Left renal cortex interstitium (tissue), 4 donors: Measurements from ENCODE around the gene AIFM1. TPM values are rescaled to one million over a fixed set of nuclear protein-coding genes. Genes with fewer than 3 reads are reported as not detected.
"Not testable (repeated sequence)": the region's sequence is repeated elsewhere in the genome, so short reads cannot be mapped to it uniquely, and the experiment has no call there.

Experiments used
- DNase-seq, 4 donors: peaks; one replicate each; pipeline ENCODE4 v3.0.0-alpha.2; 2013; ENCODE audit warnings: low read depth in 4 of 4, low spot score in 2 of 4, missing footprints in 1 of 4
- polyA plus RNA-seq, 4 donors: library from polyadenylated mRNA; unstranded; fragments of 120-200 nt; gene quantifications; one replicate each; pipeline ENCODE4 v1.2.1, GENCODE V29; 2013; ENCODE audit not compliant: insufficient read length in 4 of 4

Gene AIFM1
- polyA plus RNA-seq, 4 donors = 72.5 to 94.5 (median 80.4) TPM

DNA sequence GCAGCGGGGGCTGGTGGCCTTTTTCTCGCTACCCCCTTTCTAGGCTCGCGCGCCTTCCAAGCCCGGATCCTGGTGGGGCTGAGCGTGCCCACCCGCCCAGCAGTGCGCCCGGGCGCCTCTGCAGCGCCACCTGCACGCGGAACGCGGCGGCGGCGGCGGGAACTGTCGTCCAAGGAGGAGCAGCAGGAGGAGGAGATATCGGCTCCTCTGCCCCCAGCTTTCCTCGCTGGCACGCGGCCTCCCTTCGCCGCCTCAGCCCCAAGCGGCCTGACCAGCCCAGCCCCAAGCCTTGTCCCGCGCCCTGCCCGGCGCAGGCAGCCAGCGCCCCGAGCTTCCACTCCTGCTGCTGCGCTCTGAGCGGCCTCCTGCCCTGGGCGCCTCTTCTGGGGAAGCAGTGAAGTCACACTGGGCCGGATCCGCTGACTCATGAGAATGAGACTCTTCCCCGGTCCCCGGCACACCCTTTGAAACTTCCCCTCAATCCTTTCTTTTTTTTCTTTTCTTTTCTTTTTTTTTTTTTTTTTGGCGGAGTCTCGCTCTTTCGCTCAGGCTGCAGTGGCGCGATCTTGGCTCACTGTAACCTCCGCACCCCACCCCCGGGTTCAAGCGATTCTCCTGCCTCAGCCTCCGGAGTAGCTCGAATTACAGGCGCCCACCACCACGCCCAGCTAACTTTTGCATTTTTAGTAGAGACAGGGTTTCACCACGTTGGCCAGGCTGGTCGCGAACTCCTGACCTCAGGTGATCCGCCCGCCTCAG is 44.7 kb downstream of the AIFM1 start:
- no peak for DNase-seq

DNA sequence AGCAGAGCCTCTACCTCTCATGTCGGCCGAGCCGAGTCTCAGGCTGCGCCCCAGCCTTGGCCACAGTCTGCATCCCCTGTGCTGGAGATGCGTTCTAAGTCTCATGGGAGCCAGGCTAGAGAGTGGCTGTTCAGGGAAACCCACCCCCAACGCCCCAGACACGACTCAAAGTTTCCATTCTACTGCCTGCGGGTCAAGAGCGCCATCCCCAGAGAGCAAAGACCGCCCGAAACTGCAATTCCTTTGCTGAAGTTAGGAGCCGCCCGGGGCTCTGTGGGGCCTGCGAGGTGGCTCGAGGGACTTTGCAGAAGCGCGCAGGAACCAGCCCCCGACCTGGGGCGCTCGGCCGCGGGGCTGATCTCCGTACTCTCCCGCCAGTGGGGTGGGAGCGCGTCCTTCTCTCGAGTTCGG is 45.3 kb downstream of the AIFM1 start:
- no peak for DNase-seq

DNA sequence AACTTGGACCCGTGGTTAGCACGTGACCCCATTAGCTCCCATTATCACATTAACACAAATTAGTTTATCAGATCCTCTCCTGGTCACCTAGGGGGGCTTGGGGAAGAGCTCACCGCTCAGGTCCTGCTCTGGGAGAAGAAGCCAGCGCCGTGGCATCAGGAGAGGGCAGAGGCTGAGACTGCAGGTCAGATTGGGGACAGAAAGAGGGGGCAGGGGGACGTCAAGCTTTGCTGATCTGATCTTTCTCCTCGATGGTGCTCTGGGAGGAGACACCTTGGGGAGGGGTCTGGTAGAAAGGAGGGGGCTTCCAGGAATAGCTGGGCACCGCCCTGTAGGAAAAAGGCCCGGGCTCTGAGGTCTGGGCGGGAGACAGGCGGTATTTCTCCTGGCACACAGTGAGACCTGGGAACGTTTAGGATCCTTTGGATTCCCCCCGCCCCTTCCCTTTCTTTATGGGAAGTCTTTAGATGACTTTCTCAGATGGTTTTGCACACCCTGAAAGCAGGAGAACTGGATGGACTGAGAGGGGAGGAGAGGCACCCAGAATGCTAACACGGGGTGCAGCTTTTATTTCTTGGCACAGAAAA is 46.2 kb downstream of the AIFM1 start:
- no peak for DNase-seq

DNA sequence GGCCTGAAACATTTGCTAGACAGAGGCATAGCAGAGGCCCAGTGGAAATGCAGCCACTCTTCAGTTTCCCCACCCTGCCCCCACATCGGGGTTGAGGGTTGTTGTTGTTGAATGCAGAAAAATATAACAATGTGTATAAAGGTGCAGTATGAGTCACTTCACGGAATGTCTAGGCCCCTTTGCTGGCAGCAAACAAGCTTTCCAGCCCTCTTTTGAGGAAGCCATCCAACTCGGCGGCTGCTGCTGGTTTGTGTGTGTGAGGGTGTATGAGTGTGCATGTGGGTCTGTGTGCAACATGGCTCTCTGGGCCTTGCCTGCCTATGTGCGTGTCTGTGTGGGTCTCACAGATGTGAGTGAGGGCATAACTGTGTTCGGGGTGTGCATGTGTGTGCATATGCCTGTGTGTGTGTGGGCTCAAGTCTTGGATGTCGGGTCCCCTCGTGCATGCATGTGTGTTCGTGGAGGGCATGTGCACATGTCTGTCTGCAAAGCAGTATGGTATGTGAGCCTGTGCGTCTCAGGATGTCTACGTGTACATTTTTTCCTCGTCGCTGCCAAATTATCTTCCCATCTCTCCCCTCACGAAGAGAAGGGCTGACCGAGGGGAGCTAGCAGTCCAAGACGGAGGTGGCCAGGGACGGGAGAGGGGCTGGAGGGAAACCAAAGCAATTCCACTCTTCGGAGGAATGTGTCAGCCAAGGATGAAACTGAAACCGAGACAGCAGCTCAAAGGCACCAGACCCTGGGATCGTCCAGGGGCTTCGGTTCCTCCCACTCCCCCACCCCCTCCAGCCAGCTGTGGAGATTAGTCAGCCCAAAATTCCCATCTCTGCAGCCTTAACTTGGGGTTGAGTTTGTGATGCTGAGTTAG is 47.0 kb downstream of the AIFM1 start:
- no peak for DNase-seq

DNA sequence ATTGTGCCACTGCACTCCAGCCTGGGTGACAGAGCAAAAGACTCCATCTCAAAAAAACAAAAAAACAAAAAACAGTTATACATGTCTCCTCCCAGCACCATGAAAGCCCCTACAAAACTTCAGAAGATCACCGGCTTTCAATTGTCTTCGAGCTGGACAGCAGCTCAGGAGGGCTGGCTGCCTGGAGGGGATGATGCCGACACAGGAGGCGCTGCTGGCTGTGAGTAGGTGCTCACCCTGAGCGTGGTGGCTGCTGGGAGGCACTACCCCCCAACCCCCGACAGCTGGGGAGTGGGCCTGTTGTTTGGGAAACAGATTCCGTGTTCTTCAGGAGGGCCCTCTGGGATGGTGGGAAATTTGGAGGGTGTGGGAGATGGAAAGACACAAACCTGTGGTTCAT is 48.5 kb downstream of the AIFM1 start:
- no peak for DNase-seq

DNA sequence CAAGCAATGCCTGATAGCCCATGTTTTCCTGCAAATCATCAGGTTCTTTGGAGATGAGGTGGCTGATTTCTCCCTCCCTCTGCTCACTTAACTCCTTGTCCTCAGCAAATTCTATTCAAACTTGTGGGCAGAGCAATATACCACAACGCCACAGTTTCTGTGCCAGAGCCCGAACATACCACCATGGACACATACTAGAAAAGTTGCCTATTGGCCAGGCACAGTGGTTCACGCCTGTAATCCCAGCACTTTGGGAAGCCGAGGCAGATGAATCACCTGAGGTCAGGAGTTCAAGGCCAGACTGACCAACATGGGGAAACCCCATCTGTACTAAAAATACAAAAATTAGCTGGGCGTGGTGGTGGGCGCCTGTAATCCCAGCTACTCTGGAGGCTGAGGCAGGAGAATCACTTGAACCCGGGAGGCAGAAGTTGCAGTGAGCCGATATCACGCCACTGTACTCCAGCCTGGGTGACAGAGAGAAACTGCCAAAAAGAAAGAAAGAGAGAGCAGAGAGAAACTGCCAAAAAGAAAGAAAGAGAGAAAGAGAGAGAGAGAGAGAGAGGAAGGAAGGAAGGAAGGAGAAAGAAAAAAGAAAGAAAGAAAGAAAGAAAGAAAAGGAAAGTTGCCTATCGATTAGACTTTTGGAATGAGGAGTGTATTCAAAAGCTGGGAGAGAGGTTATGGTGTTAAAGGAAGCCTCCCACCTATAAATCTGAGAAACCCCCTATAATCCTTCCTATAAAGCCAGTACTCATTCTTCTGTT is 50.3 kb downstream of the AIFM1 start:
- not testable (repeated sequence) for DNase-seq

DNA sequence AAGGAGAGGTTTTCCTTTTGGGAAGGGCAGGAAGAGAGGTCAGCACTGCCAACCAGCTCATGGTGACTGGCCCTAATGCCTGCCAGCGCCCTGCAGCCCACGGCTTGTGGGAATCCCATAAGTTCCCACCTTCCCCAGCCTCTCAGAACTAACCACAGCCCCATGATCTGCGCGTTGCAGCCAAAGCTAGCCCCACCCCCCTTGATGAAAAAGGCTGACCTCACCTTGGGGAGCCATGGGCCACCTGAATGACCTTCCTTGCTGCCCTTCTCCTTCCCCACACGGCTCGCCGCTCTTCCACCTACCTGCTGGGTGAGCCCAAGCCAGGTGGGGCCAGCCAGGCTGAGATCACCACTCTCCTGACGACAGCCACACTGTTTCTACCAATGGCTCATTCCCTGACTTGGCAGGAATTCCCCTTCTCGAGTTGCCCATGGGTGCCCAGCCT is 51.5 kb downstream of the AIFM1 start:
- DNase-seq = no peak

DNA sequence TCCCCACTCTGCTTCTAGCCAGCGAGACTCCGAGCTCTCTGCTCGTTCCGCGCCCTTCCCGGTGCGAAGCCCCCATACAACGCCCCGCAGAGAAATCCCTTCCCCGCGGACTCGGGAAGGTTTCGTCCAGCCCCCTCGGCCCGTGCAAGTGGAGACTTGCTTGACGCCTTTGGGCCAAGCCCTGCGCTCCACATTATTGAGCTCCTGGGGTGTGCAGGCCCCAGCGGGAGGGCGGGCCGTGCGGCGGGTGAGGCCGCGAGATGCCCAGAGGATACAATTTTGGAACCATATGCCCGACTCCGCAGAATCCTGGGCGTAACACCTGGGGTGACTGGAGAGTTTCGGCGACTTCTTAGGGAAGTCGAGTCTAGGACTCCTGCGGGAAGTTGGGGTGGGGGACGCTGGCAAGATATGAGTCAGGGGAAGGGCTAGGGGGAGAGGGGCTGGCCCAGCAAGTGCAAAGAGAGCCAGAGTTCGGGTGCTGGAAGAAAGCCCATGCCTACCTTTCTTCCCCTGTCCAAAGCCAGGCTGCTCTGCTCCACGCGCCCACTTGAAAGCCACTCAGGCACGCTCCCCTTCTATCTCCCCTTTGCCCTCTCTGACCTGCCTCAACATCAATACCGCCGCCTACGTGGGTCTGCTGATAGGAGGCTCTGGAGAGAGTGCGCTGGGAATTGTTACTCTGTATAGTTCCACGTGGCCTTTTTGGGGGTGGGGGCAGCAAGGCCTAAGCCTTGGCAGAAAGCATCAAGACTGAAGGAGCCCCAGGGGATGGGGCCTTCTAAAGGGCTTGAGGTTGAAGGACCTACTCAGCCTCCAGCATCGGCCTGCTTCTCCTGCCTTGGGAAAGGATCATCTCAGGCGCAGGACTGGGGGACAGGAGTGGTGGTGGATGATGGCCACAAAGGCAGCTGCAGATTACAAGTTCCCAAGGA is 54.2 kb downstream of the AIFM1 start:
- DNase-seq = no peak

DNA sequence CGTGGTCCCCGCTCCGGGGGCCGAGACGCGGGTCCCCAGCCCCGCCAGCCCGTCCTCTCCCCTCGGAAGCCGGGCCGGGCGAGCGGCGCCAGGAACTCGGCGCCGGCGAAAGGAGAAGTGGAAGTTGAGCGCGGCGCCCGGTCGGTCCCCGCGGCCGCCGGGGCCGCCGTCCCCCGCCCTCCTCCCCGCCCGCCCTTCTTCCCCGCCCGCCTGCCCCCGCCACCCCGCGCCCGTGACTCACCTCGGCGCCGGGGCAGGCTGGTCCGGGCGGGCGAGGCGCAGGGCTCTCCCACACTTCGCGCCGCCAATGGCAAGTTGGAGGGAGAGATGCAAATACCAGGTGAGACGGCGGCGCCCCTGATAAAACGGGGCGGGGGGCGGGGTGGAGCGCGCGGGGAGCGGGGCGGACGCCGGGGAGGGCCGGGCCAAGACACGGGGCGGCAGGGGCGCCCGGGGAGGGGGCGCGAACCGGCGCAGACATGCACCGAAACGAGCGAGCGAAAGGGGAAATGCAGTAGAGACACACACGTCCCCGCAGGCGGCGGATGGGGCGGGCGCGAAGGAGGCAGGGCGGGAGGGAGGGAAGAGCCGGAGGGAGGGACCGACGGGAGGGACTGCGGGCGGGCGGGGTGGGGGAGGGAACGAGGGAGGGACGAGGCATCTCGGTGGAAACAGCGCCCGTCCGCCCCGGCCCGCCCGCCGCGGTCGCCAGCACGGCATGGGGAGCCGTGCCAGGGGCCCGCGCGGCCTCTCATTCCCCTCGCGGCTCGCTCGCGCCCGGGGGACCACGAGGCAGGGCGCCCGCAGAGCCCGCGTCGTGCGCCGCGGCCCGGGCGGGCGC is 55.0 kb downstream of the AIFM1 start, which contains the start of gene ELF4:
Gene ELF4 (minus strand): TSS at position 119 of the 841 bp plus-strand sequence. CDS start 29,167 bp downstream, outside the sequence.
- DNase-seq = no peak

DNA sequence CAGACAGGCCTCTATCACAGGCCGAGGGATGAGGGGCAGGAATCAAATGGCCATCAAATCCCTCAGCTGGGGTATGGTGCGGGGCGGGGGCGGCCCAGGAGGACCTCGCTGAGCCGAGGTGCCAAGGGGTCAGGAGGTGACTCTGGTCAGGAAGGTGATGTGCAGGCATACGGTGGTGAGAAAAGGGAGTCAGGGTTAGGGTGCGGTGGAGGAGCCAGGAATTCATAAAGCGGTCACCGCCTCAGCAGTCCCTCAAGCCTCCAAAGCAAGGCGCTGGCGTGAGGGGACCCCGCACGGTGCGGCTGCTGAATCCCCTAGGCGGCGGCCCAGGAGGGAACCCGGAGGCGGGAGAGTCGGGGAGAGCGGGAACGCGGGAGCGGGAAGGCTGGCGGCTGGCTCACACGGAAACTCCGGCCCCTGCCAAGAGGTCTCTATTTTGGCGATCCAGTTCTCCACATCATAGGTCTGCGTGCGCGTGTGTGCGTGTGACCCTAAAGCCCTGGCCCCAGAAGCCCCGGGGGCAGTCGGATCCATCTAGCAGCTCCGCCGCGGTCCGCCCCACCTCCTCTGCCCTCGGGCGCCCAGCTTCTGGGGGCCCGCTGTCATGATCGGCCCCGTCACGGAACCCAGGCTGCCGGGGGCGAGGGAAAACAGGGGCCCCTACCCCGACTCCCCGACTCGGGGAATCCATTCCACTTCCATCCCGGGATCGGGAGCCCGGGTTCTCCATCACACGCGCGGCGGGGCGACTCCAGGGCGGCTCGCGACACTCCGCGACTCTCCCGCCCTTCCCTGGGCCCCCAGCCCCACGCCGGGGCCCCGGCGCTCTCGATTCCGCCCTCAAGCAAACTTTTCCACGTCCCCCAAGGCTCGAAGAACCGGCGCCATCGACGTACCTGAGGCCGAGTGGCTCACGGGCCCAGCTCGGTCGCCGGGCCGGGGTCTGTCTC is 55.9 kb downstream of the AIFM1 start:
- DNase-seq = no peak

DNA sequence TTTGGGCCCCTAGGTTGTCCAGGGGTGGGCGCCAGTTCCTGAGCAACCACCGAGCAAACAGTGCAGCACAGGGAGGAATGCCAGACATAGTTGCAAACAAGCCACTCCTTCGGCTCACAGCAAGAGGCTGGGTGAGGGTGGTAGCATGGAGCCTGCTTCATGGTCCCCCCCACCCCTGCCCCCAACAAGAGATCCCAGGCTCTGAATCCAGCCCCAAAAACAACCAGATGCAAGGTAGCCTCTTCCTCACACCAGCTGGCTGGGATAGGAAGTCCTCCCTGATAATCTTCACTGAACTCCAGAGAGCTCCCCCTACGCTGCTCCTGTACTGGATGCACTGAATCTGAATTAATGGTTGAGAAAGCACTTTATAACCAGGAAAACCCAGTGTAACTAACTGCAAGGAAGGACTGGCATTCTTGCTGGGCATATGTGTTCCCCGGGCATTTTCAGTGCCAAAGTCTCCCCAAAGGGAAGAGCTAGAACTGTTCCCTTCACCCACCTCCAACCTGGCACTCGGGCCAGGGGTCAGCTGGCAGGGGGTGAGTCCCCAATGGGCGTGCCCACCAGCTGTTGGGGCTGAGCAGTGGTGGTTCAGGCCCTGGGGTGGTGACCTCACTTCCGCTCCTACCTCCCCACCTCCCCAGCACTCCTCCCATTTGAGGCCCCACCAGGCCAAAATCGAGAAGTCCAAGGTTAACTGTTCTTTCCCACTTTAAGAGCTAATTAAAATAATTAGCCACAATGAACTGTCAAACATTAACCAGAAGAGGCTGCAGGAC is 56.8 kb downstream of the AIFM1 start:
- no peak for DNase-seq

DNA sequence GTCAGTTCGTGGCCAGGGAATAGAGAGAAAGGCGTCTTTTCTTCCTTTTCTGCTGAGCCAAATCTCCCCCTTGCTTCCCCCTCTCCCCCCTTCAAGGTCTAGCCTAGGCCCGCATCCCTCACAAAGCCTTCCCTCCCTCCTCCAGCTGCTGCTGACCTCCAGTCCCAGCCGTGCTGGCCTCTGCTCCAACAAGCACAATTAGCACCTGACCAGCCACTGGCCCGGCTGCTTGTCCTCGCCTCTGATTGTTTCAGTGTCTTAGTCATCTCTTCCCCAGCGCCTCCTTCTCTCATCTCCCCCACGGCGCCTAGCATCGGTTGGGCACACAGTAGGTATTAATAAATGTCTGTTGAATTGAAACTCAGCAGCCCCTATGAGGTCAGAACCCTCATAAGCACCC is 59.6 kb downstream of the AIFM1 start:
- no peak for DNase-seq

DNA sequence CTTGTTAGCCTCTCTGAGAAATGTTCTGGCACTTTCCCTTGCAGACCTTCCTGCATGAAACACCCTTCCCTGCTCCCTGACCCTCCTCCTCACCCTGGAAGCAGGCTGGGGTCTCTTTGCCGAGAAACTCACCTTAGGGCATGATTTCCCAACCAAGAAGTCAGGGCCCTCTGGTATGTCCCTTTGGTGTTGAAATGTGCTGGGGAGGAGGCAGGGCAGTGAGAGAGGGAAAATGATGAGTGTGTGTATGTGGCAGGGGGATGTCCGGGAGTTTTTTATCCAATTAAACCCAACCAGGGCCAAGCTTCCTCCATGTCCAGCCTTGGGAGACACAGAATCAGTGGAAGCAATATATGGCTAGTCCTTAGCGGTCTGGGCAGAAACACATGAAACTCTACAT is 60.4 kb downstream of the AIFM1 start:
- no peak for DNase-seq

DNA sequence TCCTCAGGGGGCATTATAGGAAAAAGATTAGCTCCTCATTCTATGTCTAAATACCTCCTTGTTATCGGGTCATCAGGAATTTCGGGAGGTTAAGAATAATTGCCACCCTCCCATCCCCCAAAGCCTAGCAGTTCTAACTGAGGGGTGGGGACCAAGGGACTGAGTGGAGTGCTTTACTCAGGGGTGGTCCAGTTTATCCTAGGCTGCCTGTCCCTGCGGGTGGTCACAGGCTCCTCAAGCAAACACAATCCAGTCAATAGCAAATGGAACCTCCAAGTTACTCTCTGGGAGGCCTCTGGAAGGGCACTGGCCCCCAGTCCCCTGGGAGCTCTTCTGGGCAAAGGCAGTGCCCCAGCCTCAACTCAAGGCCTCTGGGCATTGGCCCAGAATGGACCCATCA is 62.0 kb downstream of the AIFM1 start:
- no peak for DNase-seq

DNA sequence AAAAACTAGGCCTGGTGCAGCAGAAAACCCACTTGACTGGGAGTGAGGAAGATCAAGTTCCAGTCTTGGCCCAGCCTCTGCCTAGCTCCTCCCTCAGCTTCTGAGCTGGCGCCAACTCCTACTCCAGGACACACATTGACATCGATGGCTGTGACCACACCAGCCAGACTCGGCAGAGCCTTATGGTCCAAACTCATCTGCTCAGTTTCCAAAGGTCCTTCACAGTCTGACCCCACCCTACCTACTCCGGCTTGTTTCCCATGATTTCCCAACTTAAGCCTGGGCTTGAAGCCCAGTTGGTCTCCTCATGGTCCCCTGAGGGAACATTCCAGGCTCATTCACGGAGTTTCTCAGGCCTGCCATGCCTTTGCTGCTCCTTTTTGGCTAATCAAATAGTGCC is 65.5 kb downstream of the AIFM1 start:
- DNase-seq = no peak

DNA sequence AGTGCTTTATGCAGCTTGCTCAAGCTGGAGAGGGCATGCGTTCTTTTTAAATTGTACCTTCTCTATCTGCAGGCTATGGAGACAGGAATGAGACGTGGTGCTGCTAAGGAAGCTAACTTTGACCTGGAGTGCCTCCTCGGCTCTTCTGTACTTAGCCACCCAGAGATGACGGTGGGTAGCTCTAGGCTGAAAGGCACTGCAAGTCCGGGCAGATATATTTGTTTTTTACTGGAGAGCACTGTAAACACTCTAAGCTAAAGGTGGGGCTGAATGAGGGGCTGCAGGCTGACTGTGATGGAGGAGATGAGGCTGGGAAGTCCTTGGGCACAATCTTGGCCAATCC is 67.5 kb downstream of the AIFM1 start:
- DNase-seq = no peak
